GM12874 (cell line): ENCODE data around the gene PRMT6.

Source experiments
- CTCF ChIP-seq: IDR thresholded peaks from 2 replicates; pipeline ENCODE4 v1.5.1; 2011; ENCODE audit warnings: low read depth, mild to moderate bottlenecking, control low read depth, low read length, moderate library complexity; ENCODE audit not compliant: insufficient read depth

The PRMT6 gene

GRCh38 chr1:107048241-107048640, 8.2 kb upstream of the PRMT6 start:
- no peak for TF ChIP-seq CTCF

- no peak for TF ChIP-seq CTCF
These were observed 5.2 kb upstream of the PRMT6 start for GRCh38 chr1:107051266-107051665.

GRCh38 chr1:107057197-107058133, 991 bp downstream of the PRMT6 start:
- no peak for TF ChIP-seq CTCF

- TF ChIP-seq CTCF, result no peak
These were observed 2.0 kb downstream of the PRMT6 start for GRCh38 chr1:107058245-107059032.

GRCh38 chr1:107061886-107062285, 5.4 kb downstream of the PRMT6 start:
- no peak for TF ChIP-seq CTCF

GRCh38 chr1:107073493-107073892, 17.0 kb downstream of the PRMT6 start:
- TF ChIP-seq CTCF, result no peak

GRCh38 chr1:107076841-107077240, 20.4 kb downstream of the PRMT6 start:
- no peak for TF ChIP-seq CTCF
